GM19239 (cell line): Measurements from ENCODE around the gene ERBB3.
"Not testable (repeated sequence)": the region's sequence is repeated elsewhere in the genome, so short reads cannot be mapped to it uniquely, and the experiment has no call there.

Experiments
- DNase-seq: peaks from one replicate; pipeline ENCODE4 v3.0.0; 2011; ENCODE audit warnings: low spot score; ENCODE audit not compliant: insufficient read length
- FAIRE-seq: peaks from 2 replicates; lab custom pipeline; 2011; peaks lifted over from hg19 to GRCh38; lab: Jason Lieb, UNC

The ERBB3 gene

GRCh38 chr12:56079723-56080555 is at the start of gene ERBB3:
TSS of gene ERBB3 (plus strand) at chr12:56080165. CDS start at chr12:56080301, 136 bp downstream.
- FAIRE-seq (no peak), DNase-seq (peak; percentile 42)

GRCh38 chr12:56031987-56032386 is 48.0 kb upstream of the ERBB3 start:
- DNase-seq (no peak), FAIRE-seq (no peak)

- DNase-seq = no peak
- FAIRE-seq = no peak
These were observed 45.2 kb upstream of the ERBB3 start for GRCh38 chr12:56034586-56035332.

- DNase-seq = no peak
These were observed 42.8 kb upstream of the ERBB3 start for GRCh38 chr12:56037161-56037560.

GRCh38 chr12:56038022-56038655 is 41.8 kb upstream of the ERBB3 start:
- no peak for FAIRE-seq
- no peak for DNase-seq

More at GRCh38 chr12:56037161-56037560, 42.8 kb upstream of the ERBB3 start:
- FAIRE-seq = no peak

GRCh38 chr12:56040151-56040550 is 39.8 kb upstream of the ERBB3 start:
- no peak for FAIRE-seq

GRCh38 chr12:56040963-56041551 is 38.9 kb upstream of the ERBB3 start:
- no peak for DNase-seq
- FAIRE-seq = no peak

More at GRCh38 chr12:56040151-56040550, 39.8 kb upstream of the ERBB3 start:
- DNase-seq = no peak

- FAIRE-seq (peak; percentile 97), DNase-seq (peak; percentile 76)
These were observed 38.2 kb upstream of the ERBB3 start, which contains the start of gene RPS26 for GRCh38 chr12:56041552-56042429. TSS of gene RPS26 (plus strand) at chr12:56041918. CDS start at chr12:56042167, 249 bp downstream.

GRCh38 chr12:56042430-56042813 is 37.5 kb upstream of the ERBB3 start:
- not testable (repeated sequence) for FAIRE-seq, DNase-seq

GRCh38 chr12:56042843-56043242 is 37.1 kb upstream of the ERBB3 start:
- FAIRE-seq (no peak), DNase-seq (no peak)

GRCh38 chr12:56046027-56046780 is 33.8 kb upstream of the ERBB3 start:
- DNase-seq (no peak), FAIRE-seq (no peak)

- FAIRE-seq = no peak
- no peak for DNase-seq
These were observed 26.5 kb upstream of the ERBB3 start for GRCh38 chr12:56053407-56053893.

GRCh38 chr12:56059964-56060363 is 20.0 kb upstream of the ERBB3 start:
- not testable (repeated sequence) for DNase-seq, FAIRE-seq

GRCh38 chr12:56061982-56062381 is 18.0 kb upstream of the ERBB3 start:
- FAIRE-seq = no peak
- DNase-seq = no peak

GRCh38 chr12:56062996-56063395 is 17.0 kb upstream of the ERBB3 start:
- FAIRE-seq = no peak

GRCh38 chr12:56071648-56072047 is 8.3 kb upstream of the ERBB3 start:
- no peak for FAIRE-seq
- DNase-seq = no peak

More at GRCh38 chr12:56062996-56063395, 17.0 kb upstream of the ERBB3 start:
- DNase-seq = no peak

GRCh38 chr12:56074396-56074795 is 5.6 kb upstream of the ERBB3 start:
- FAIRE-seq (no peak), DNase-seq (no peak)

GRCh38 chr12:56077966-56078365 is 2.0 kb upstream of the ERBB3 start:
- DNase-seq, FAIRE-seq: not testable (repeated sequence)
